Glutamatergic neuron (in vitro differentiated cells): Measurements from ENCODE around the gene DYNLT1. TPM values are rescaled to one million over a fixed set of nuclear protein-coding genes. Genes with fewer than 3 reads are reported as not detected.

Source experiments
- DNase-seq: peaks from one replicate; pipeline ENCODE4 v3.0.0; 2022
- H3K27ac Mint-ChIP-seq: one replicate; pipeline ENCODE4 v1.8.0; 2020; ENCODE audit warnings: mild to moderate bottlenecking, mixed read lengths, inconsistent platforms; ENCODE audit not compliant: unreplicated experiment
- H3K27me3 Mint-ChIP-seq: one replicate; pipeline ENCODE4 v1.8.0; 2020; ENCODE audit warnings: mild to moderate bottlenecking, moderate library complexity, mixed read lengths, inconsistent platforms; ENCODE audit not compliant: unreplicated experiment
- H3K36me3 Mint-ChIP-seq: one replicate; pipeline ENCODE4 v1.8.0; 2020; ENCODE audit warnings: mild to moderate bottlenecking, mixed read lengths, inconsistent platforms; ENCODE audit not compliant: unreplicated experiment
- H3K4me1 Mint-ChIP-seq: one replicate; pipeline ENCODE4 v1.8.0; 2020; ENCODE audit warnings: mild to moderate bottlenecking, low read depth, mixed read lengths, inconsistent platforms; ENCODE audit not compliant: unreplicated experiment
- H3K4me3 Mint-ChIP-seq: one replicate; pipeline ENCODE4 v1.8.0; 2020; ENCODE audit warnings: mild to moderate bottlenecking, mixed read lengths, inconsistent platforms; ENCODE audit not compliant: unreplicated experiment
- H3K9me3 Mint-ChIP-seq: one replicate; pipeline ENCODE4 v1.8.0; 2020; ENCODE audit warnings: mild to moderate bottlenecking, moderate library complexity, mixed read lengths, inconsistent platforms; ENCODE audit not compliant: unreplicated experiment
- CTCF ChIP-seq: fragments of 200-600 bp; sonication (generic); IDR thresholded peaks from one replicate; pipeline ENCODE4 v1.5.0; 2021; ENCODE audit not compliant: partially characterized antibody, unreplicated experiment
- long read RNA-seq: library from polyadenylated mRNA; unstranded; transcript quantifications from one replicate; pipeline ENCODE4 v2.0.0, GENCODE V29; 2020; ENCODE audit not compliant: unreplicated experiment
- total RNA-seq: library from RNA; stranded (reverse); fragmentation: NEBNext Ultra II Directional; extraction: Animal tissue kit (Norgen Biotek cat#: 25700); gene quantifications from one replicate; pipeline ENCODE4 v1.2.1, GENCODE V29; 2021; ENCODE audit not compliant: unreplicated experiment

Gene DYNLT1
- 261 TPM for total RNA-seq
- long read RNA-seq, transcript DYNLT1-203 (5 exons, 726 nt) = major isoform, 176 of 209 reads
- long read RNA-seq, partial matches to known transcripts = 6 of 209 reads
- long read RNA-seq, other reads (novel, unspliced or antisense) = 23 of 209 reads

- Mint-ChIP-seq H3K27me3 (peaks cover 10% of the 10 kb centered on the region), H3K4me1 (peaks cover 33% of the 10 kb centered on the region), H3K9me3 (peaks cover 16% of the 10 kb centered on the region), H3K4me3 (peak within 1 kb of the TSS; percentile 99), H3K27ac (peak within 1 kb of the TSS; percentile 100), H3K36me3 (no peaks in the 10 kb centered on the region)
- TF ChIP-seq CTCF = no peak
- DNase-seq = peak; percentile 95
Observed at GRCh38 chr6:158644231-158645063, at the start of gene DYNLT1. DYNLT1 (minus strand) TSS chr6:158644743; CDS start chr6:158644708, 35 bp downstream.

GRCh38 chr6:158688860-158689259 lies 44.3 kb upstream of the DYNLT1 start:
- no peaks in the 10 kb centered on the region for H3K9me3 Mint-ChIP-seq
- no peaks in the 10 kb centered on the region for H3K36me3 Mint-ChIP-seq
- TF ChIP-seq CTCF = no peak
- H3K4me3 Mint-ChIP-seq = no peak overlapping the region
- H3K27me3 Mint-ChIP-seq = no peaks in the 10 kb centered on the region
- H3K4me1 Mint-ChIP-seq = no peaks in the 10 kb centered on the region
- no peak for DNase-seq
- no peak overlapping the region for H3K27ac Mint-ChIP-seq

- H3K27me3 Mint-ChIP-seq = no peaks in the 10 kb centered on the region
Observed at GRCh38 chr6:158687506-158687905, 43.0 kb upstream of the DYNLT1 start.

GRCh38 chr6:158686791-158687381 lies 42.3 kb upstream of the DYNLT1 start:
- Mint-ChIP-seq H3K9me3 (no peaks in the 10 kb centered on the region), H3K4me1 (no peaks in the 10 kb centered on the region), H3K4me3 (no peak overlapping the region), H3K27ac (no peak overlapping the region), H3K36me3 (no peaks in the 10 kb centered on the region), H3K27me3 (no peaks in the 10 kb centered on the region)
- no peak for DNase-seq
- no peak for TF ChIP-seq CTCF

More at GRCh38 chr6:158687506-158687905, 43.0 kb upstream of the DYNLT1 start:
- Mint-ChIP-seq H3K9me3 (no peaks in the 10 kb centered on the region), H3K27ac (no peak overlapping the region), H3K4me3 (no peak overlapping the region), H3K36me3 (no peaks in the 10 kb centered on the region), H3K4me1 (no peaks in the 10 kb centered on the region)
- no peak for TF ChIP-seq CTCF
- DNase-seq = no peak

GRCh38 chr6:158686311-158686710 lies 41.8 kb upstream of the DYNLT1 start:
- Mint-ChIP-seq H3K4me1 (no peaks in the 10 kb centered on the region), H3K27ac (no peak overlapping the region), H3K36me3 (no peaks in the 10 kb centered on the region), H3K9me3 (no peaks in the 10 kb centered on the region), H3K4me3 (no peak overlapping the region), H3K27me3 (no peaks in the 10 kb centered on the region)
- no peak for DNase-seq
- TF ChIP-seq CTCF = no peak
